Measurements from ENCODE around the gene TESK2.
"Not testable (repeated sequence)": the region's sequence is repeated elsewhere in the genome, so short reads cannot be mapped to it uniquely, and the experiment has no call there.

The TESK2 gene

GRCh38 chr1:45409276-45409675 lies 81.7 kb downstream of the TESK2 start:
- no peak for DNase-seq

GRCh38 chr1:45407629-45408287 lies 83.2 kb downstream of the TESK2 start:
- no peak for DNase-seq

GRCh38 chr1:45405636-45406035 lies 85.3 kb downstream of the TESK2 start:
- no peak for DNase-seq

GRCh38 chr1:45403718-45404117 lies 87.2 kb downstream of the TESK2 start:
- no peak for DNase-seq

GRCh38 chr1:45403298-45403697 lies 87.7 kb downstream of the TESK2 start:
- no peak for DNase-seq

GRCh38 chr1:45401524-45401923 lies 89.4 kb downstream of the TESK2 start:
- DNase-seq = no peak

- DNase-seq = no peak
These were observed 90.9 kb downstream of the TESK2 start for GRCh38 chr1:45400049-45400448.

- no peak for DNase-seq
These were observed 93.7 kb downstream of the TESK2 start for GRCh38 chr1:45397285-45397684.

- no peak for DNase-seq
These were observed 95.4 kb downstream of the TESK2 start for GRCh38 chr1:45395582-45395981.

GRCh38 chr1:45395051-45395450 lies 95.9 kb downstream of the TESK2 start:
- DNase-seq = no peak

- no peak for DNase-seq
These were observed 96.6 kb downstream of the TESK2 start for GRCh38 chr1:45394342-45394741.

- DNase-seq = peak; percentile 41
These were observed 97.2 kb downstream of the TESK2 start for GRCh38 chr1:45393718-45394302.

GRCh38 chr1:45386219-45386618 lies 104.7 kb downstream of the TESK2 start:
- no peak for DNase-seq

GRCh38 chr1:45385302-45385701 lies 105.7 kb downstream of the TESK2 start:
- peak; percentile 94 for DNase-seq

GRCh38 chr1:45384213-45384612 lies 106.8 kb downstream of the TESK2 start:
- DNase-seq = not testable (repeated sequence)

GRCh38 chr1:45383191-45383590 lies 107.8 kb downstream of the TESK2 start:
- DNase-seq = no peak

GRCh38 chr1:45381243-45381642 lies 109.7 kb downstream of the TESK2 start:
- no peak for DNase-seq

- DNase-seq = no peak
These were observed 110.2 kb downstream of the TESK2 start for GRCh38 chr1:45380730-45381129.

GRCh38 chr1:45380125-45380524 lies 110.8 kb downstream of the TESK2 start:
- DNase-seq = no peak

- DNase-seq = no peak
These were observed 111.4 kb downstream of the TESK2 start for GRCh38 chr1:45379524-45379923.

GRCh38 chr1:45378184-45378583 lies 112.8 kb downstream of the TESK2 start:
- peak; percentile 17 for DNase-seq

GRCh38 chr1:45375104-45376090 lies 115.6 kb downstream of the TESK2 start:
- DNase-seq = no peak

GRCh38 chr1:45373573-45373972 lies 117.4 kb downstream of the TESK2 start:
- DNase-seq = no peak

GRCh38 chr1:45370575-45370974 lies 120.4 kb downstream of the TESK2 start:
- no peak for DNase-seq
